ENCODE results near the gene COLEC11.

GRCh38 chr2:3618367-3618766 lies 23.5 kb downstream of the COLEC11 start:
- TF ChIP-seq GATA4 (IDR thresholded peaks at IDR 0.05; ENCODE audit: borderline replicate concordance, low read depth): no peak
- TF ChIP-seq, protein P1, sequence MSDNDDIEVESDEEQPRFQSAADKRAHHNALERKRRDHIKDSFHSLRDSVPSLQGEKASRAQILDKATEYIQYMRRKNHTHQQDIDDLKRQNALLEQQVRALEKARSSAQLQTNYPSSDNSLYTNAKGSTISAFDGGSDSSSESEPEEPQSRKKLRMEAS (IDR thresholded peaks at IDR 0.05): no peak
- TF ChIP-seq, protein P2, sequence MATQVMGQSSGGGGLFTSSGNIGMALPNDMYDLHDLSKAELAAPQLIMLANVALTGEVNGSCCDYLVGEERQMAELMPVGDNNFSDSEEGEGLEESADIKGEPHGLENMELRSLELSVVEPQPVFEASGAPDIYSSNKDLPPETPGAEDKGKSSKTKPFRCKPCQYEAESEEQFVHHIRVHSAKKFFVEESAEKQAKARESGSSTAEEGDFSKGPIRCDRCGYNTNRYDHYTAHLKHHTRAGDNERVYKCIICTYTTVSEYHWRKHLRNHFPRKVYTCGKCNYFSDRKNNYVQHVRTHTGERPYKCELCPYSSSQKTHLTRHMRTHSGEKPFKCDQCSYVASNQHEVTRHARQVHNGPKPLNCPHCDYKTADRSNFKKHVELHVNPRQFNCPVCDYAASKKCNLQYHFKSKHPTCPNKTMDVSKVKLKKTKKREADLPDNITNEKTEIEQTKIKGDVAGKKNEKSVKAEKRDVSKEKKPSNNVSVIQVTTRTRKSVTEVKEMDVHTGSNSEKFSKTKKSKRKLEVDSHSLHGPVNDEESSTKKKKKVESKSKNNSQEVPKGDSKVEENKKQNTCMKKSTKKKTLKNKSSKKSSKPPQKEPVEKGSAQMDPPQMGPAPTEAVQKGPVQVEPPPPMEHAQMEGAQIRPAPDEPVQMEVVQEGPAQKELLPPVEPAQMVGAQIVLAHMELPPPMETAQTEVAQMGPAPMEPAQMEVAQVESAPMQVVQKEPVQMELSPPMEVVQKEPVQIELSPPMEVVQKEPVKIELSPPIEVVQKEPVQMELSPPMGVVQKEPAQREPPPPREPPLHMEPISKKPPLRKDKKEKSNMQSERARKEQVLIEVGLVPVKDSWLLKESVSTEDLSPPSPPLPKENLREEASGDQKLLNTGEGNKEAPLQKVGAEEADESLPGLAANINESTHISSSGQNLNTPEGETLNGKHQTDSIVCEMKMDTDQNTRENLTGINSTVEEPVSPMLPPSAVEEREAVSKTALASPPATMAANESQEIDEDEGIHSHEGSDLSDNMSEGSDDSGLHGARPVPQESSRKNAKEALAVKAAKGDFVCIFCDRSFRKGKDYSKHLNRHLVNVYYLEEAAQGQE (IDR thresholded peaks at IDR 0.05; ENCODE audit: borderline replicate concordance in 1 of 2, low read depth in 1 of 2, low read length in 2 of 2): no peak
- TF ChIP-seq CHCHD3 (CRISPR knock-in tag; IDR thresholded peaks at IDR 0.05): no peak
- no peak for TF ChIP-seq NFIC (IDR thresholded peaks at IDR 0.05; ENCODE audit: low read length)
- TF ChIP-seq HNF1A (IDR thresholded peaks at IDR 0.05; ENCODE audit: low read depth): no peak
- no peak for TF ChIP-seq HNF1A (CRISPR knock-in tag; IDR thresholded peaks at IDR 0.05; ENCODE audit: borderline replicate concordance)
- TF ChIP-seq, protein P3, sequence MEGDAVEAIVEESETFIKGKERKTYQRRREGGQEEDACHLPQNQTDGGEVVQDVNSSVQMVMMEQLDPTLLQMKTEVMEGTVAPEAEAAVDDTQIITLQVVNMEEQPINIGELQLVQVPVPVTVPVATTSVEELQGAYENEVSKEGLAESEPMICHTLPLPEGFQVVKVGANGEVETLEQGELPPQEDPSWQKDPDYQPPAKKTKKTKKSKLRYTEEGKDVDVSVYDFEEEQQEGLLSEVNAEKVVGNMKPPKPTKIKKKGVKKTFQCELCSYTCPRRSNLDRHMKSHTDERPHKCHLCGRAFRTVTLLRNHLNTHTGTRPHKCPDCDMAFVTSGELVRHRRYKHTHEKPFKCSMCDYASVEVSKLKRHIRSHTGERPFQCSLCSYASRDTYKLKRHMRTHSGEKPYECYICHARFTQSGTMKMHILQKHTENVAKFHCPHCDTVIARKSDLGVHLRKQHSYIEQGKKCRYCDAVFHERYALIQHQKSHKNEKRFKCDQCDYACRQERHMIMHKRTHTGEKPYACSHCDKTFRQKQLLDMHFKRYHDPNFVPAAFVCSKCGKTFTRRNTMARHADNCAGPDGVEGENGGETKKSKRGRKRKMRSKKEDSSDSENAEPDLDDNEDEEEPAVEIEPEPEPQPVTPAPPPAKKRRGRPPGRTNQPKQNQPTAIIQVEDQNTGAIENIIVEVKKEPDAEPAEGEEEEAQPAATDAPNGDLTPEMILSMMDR (CRISPR knock-in tag; IDR thresholded peaks at IDR 0.05): no peak
